ENCODE measurements around the gene KCNC2.

DNA sequence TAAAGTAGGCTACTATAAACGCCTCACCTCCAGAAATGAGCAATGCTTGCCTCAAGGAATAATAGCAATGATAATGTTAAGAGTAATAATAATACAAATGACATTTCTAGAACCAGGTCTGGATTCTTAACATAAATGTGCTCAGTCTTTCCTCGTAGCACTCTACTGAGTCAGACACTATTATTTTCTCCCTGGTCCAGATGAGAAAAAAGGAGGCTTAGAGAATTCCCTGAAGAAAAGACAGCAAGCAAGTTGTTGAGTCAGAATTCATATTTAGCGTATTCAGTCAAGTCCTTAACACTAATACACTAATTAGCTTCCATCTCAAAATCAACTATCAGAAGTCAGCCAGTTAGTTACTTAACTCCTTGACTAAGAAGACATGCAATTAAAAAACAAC lies 13.2 kb downstream of the KCNC2 start:
- TF ChIP-seq, protein P1, sequence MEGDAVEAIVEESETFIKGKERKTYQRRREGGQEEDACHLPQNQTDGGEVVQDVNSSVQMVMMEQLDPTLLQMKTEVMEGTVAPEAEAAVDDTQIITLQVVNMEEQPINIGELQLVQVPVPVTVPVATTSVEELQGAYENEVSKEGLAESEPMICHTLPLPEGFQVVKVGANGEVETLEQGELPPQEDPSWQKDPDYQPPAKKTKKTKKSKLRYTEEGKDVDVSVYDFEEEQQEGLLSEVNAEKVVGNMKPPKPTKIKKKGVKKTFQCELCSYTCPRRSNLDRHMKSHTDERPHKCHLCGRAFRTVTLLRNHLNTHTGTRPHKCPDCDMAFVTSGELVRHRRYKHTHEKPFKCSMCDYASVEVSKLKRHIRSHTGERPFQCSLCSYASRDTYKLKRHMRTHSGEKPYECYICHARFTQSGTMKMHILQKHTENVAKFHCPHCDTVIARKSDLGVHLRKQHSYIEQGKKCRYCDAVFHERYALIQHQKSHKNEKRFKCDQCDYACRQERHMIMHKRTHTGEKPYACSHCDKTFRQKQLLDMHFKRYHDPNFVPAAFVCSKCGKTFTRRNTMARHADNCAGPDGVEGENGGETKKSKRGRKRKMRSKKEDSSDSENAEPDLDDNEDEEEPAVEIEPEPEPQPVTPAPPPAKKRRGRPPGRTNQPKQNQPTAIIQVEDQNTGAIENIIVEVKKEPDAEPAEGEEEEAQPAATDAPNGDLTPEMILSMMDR (IDR thresholded peaks at IDR 0.05), result no peak
- TF ChIP-seq POLR2A (IDR thresholded peaks at IDR 0.05), result no peak
- TF ChIP-seq EP300 (IDR thresholded peaks at IDR 0.05), result no peak
- TF ChIP-seq POLR2AphosphoS5 (IDR thresholded peaks at IDR 0.05), result no peak
